Natural killer cell (primary cell): ENCODE measurements around the gene PIM3. TPM values are rescaled to one million over a fixed set of nuclear protein-coding genes. Genes with fewer than 3 reads are reported as not detected.

Experiments used
- ATAC-seq, 3 donors: fragments of 150-1000 bp in 2 of 3; fragments of 200-7000 bp in 1 of 3; cut with Tn5 transposase; 1 replicate in 1 of 3; 2 replicates in 2 of 3; pipeline ENCODE4 v1.10.0; 2021; ENCODE audit warnings: mild to moderate bottlenecking in 2 of 3, moderate library complexity in 2 of 3
- DNase-seq, 2 donors: peaks; one replicate each; pipeline versions ENCODE4 v3.0.0 to v3.0.0-alpha.2; 2013 to 2021; ENCODE audit warnings: mixed read lengths in 1 of 2
- H3K27ac ChIP-seq: one replicate; pipeline ENCODE4 v1.5.1; 2013; ENCODE audit warnings: mild to moderate bottlenecking, low read length
- H3K27me3 ChIP-seq: one replicate; pipeline ENCODE4 v1.6.1; 2013; ENCODE audit warnings: low read length; ENCODE audit not compliant: control insufficient read depth, insufficient read depth
- H3K36me3 ChIP-seq: one replicate; pipeline ENCODE4 v1.6.1; 2013; ENCODE audit warnings: low read length; ENCODE audit not compliant: control insufficient read depth, insufficient read depth
- H3K4me1 ChIP-seq: one replicate; pipeline ENCODE4 v1.6.1; 2013; ENCODE audit warnings: low read length; ENCODE audit not compliant: control insufficient read depth, insufficient read depth
- H3K4me3 ChIP-seq: one replicate; pipeline ENCODE4 v1.5.1; 2013; ENCODE audit warnings: low read length
- H3K9me3 ChIP-seq: one replicate; pipeline ENCODE4 v1.6.1; 2013; ENCODE audit warnings: low read length; ENCODE audit not compliant: control insufficient read depth, insufficient read depth
- H3K27ac Mint-ChIP-seq, 2 donors: one replicate each; pipeline ENCODE4 v1.8.0; 2022; ENCODE audit warnings: mild to moderate bottlenecking in 2 of 2, mixed read lengths in 2 of 2, moderate library complexity in 1 of 2
- H3K27me3 Mint-ChIP-seq, 2 donors: one replicate each; pipeline ENCODE4 v1.8.0; 2022; ENCODE audit warnings: low read depth in 2 of 2, mixed read lengths in 2 of 2
- H3K36me3 Mint-ChIP-seq: one replicate; pipeline ENCODE4 v1.8.0; 2022; ENCODE audit warnings: mixed read lengths
- H3K4me1 Mint-ChIP-seq, 2 donors: one replicate each; pipeline ENCODE4 v1.8.0; 2022; ENCODE audit warnings: mixed read lengths in 2 of 2
- H3K4me3 Mint-ChIP-seq: one replicate; pipeline ENCODE4 v1.8.0; 2022; ENCODE audit warnings: mild to moderate bottlenecking, moderate library complexity, mixed read lengths
- H3K9me3 Mint-ChIP-seq, 2 donors: one replicate each; pipeline ENCODE4 v1.8.0; 2022; ENCODE audit warnings: mixed read lengths in 2 of 2
- WGBS: methylation state at CpG from one replicate; pipeline ENCODE4 v1.1.7; 2013; ENCODE audit warnings: missing lambda C conversion rate; ENCODE audit not compliant: insufficient coverage; 5-methylcytosine and 5-hydroxymethylcytosine counted together
- intact Hi-C: fragments of 100-400 bp; cut with micrococcal nuclease; formaldehyde crosslinking; loops from one replicate; pipeline ENCODE4 v1.14.2; 2022
- total RNA-seq, 4 donors: library from RNA; stranded (reverse); fragments of 120-200 nt in 1 of 4; gene quantifications; one replicate each; pipeline versions ENCODE4 v1.2.3 to v1.2.4, GENCODE V29; 2013 to 2022
- TF ChIP-seq, protein P1 (sequence below): fragments of 200-600 bp; IDR thresholded peaks from one replicate; pipeline ENCODE4 v1.8.0; 2022; ENCODE audit warnings: antibody characterized with exemption

Gene PIM3
- total RNA-seq, 3 donors from 2014 or later (not counting 1 experiment from before 2014, with no cell fraction given), result 107 to 130 (median 129) TPM

DNA sequence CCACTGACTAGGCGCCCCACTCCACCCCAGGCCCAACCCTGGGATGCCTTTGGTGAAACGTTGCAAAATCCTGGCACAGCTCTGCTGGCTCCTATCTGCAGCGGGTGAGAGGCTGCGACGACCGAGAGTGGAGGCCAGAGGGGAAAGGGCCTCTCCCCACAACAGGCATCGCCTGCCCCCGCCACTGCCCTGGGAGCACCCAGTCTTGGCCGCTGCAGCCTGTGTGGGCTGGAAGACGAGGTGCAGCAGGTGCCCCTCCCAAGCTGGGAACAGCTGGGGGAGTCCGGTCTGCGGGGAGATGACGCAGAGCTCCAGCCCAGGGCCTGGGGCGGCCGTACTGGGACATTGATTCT, 4.2 kb upstream of the PIM3 start:
- TF ChIP-seq, protein P1, sequence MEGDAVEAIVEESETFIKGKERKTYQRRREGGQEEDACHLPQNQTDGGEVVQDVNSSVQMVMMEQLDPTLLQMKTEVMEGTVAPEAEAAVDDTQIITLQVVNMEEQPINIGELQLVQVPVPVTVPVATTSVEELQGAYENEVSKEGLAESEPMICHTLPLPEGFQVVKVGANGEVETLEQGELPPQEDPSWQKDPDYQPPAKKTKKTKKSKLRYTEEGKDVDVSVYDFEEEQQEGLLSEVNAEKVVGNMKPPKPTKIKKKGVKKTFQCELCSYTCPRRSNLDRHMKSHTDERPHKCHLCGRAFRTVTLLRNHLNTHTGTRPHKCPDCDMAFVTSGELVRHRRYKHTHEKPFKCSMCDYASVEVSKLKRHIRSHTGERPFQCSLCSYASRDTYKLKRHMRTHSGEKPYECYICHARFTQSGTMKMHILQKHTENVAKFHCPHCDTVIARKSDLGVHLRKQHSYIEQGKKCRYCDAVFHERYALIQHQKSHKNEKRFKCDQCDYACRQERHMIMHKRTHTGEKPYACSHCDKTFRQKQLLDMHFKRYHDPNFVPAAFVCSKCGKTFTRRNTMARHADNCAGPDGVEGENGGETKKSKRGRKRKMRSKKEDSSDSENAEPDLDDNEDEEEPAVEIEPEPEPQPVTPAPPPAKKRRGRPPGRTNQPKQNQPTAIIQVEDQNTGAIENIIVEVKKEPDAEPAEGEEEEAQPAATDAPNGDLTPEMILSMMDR, result no peak

DNA sequence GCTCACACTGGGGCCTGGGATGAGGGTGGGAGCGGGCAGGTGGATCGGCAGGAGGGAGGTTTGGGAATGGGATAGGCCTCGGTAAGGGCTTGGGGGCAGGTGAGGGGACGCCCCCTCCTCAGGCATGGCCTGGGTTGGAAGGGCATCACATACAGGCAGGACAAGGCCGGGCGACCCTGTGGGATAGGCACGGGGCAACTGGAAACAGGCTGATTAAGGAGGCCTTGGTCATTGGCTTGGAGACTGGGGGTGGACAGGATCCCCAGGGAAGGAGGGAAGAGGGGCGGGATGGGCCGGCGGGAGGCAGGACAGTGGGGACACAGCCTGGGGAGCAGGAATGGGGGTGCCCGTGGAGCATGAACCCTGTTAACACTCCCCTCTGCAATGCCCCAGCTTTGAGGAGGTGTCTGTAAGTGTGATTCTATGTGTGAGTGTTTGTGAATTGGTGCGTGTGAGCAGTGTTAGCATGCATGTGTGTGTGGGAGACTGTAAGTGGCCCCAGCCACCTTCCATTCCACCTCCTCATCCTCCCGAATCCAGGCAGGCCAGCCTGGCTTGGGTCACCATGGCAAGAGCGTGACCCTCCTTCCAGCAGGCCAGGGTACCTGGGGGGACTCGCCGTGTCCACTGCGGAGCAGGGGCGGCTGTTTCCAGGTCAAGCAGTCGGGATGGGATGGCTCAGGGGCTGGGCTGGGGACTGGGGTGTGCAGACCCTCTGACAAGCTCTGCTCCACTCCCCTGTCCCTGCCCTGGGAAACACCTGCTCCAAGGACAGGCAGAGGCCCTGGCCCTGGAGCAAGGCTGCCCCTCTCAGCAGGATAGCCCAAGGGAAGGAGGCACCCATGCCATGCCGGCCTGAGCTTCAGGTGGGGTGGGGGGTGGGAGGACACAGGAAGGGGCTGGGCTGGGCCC, 3.4 kb upstream of the PIM3 start:
- no peaks in the 10 kb centered on the region for H3K36me3 Mint-ChIP-seq
- Histone ChIP-seq H3K9me3 (no peaks in the 10 kb centered on the region), H3K36me3 (no peaks in the 10 kb centered on the region), H3K4me3 (no peak overlapping the region), H3K4me1 (peaks cover 20% of the 10 kb centered on the region), H3K27me3 (no peaks in the 10 kb centered on the region), H3K27ac (no peak overlapping the region)
- no peak overlapping the region for H3K4me3 Mint-ChIP-seq
- DNase-seq, result no peak
- no peaks in the 10 kb centered on the region for H3K27me3 Mint-ChIP-seq
- no peak for ATAC-seq
- TF ChIP-seq, protein P1, result no peak
- H3K4me1 Mint-ChIP-seq, result peaks cover 5 to 16% of the 10 kb centered on the region in 2 donors
- intact Hi-C loops, result no loop called here
- H3K9me3 Mint-ChIP-seq, result no peaks in the 10 kb centered on the region
- no peak overlapping the region for H3K27ac Mint-ChIP-seq
- 93% methylated on average over 19 of the region's 20 CpGs for WGBS

More for the DNA sequence above, 4.2 kb upstream of the PIM3 start:
- Histone ChIP-seq H3K27me3 (no peaks in the 10 kb centered on the region), H3K36me3 (no peaks in the 10 kb centered on the region), H3K4me3 (no peak overlapping the region), H3K4me1 (peaks cover 15% of the 10 kb centered on the region), H3K27ac (no peak overlapping the region), H3K9me3 (no peaks in the 10 kb centered on the region)
- intact Hi-C loops, result no loop called here
- Mint-ChIP-seq H3K9me3 (no peaks in the 10 kb centered on the region), H3K4me3 (no peak overlapping the region), H3K4me1 (peaks cover under 1 to 10% of the 10 kb centered on the region in 2 donors), H3K27me3 (no peaks in the 10 kb centered on the region), H3K36me3 (no peaks in the 10 kb centered on the region), H3K27ac (no peak overlapping the region)
- ATAC-seq (no peak), DNase-seq (no peak)
- WGBS, result 93% methylated on average over 15 of the region's 15 CpGs

DNA sequence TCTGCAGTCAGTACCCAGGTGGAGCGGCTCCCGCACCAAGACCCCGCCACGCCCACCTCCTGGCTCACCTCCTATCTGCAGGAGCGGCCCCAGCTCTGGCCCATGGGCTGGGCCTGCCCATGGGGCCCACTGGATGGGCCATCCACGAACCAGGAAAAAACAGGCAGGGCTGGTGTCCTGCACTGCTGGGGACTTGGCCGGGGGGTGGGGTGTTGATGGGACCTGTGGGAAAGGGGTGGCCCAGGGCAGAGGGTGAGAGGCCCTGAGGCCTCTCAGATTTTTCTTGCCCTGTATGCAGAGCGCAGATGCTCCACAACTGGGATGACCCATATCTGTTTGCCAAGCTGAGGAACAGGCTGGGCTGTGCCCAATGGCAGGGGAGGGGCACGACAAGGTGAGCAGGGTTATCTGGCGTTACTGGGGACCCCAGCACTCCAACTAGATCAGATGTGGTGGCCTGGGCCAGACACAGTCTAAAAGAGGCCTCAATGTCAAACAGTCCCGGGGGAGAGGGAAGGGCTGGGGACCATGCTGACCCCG, 2.7 kb upstream of the PIM3 start:
- no peak overlapping the region for H3K4me3 Mint-ChIP-seq

More for the DNA sequence above, 2.7 kb upstream of the PIM3 start:
- DNase-seq, result no peak
- no peaks in the 10 kb centered on the region for H3K27me3 Mint-ChIP-seq
- peak overlapping the region in 1 of 2 donors; percentile 83 for H3K27ac Mint-ChIP-seq
- intact Hi-C loops, result no loop called here
- TF ChIP-seq, protein P1, result no peak
- H3K9me3 Mint-ChIP-seq, result no peaks in the 10 kb centered on the region
- peaks cover 5 to 16% of the 10 kb centered on the region in 2 donors for H3K4me1 Mint-ChIP-seq
- Histone ChIP-seq H3K4me3 (no peak overlapping the region), H3K9me3 (no peaks in the 10 kb centered on the region), H3K27ac (no peak overlapping the region), H3K27me3 (no peaks in the 10 kb centered on the region), H3K36me3 (peaks cover 4% of the 10 kb centered on the region), H3K4me1 (peaks cover 28% of the 10 kb centered on the region)
- no peak for ATAC-seq
- WGBS, result 97% methylated on average over 12 of the region's 12 CpGs
- no peaks in the 10 kb centered on the region for H3K36me3 Mint-ChIP-seq
